Endothelial cell of umbilical vein (primary cell): ENCODE measurements around the gene SEPTIN14. TPM values are rescaled to one million over a fixed set of nuclear protein-coding genes. Genes with fewer than 3 reads are reported as not detected.

Experiments used
- BruUV-seq: library from RNA; stranded (reverse); fragments of 400-500 nt; replicated peaks from 2 replicates; lab custom pipeline; 2021; lab: Mats Ljungman, UMichigan
- CTCF ChIA-PET: fragments of 300-600, 350-600 bp; sonication (Branson Sonifier 250); formaldehyde crosslinking; loops from one replicate; lab custom pipeline; 2021; ENCODE audit warnings: antibody characterized with exemption, inconsistent platforms; lab: Charles Lee
- POLR2A ChIA-PET: fragments of 300-600, 350-600 bp; sonication (Branson Sonifier 250); formaldehyde crosslinking; loops from one replicate; lab custom pipeline; 2021; ENCODE audit warnings: antibody characterized with exemption, inconsistent platforms; lab: Charles Lee
- DNase-seq: peaks from one replicate; pipeline ENCODE4 v3.0.0-alpha.2; 2011; ENCODE audit warnings: low read depth, low spot score
- FAIRE-seq: peaks from 2 replicates; lab custom pipeline; 2011; peaks lifted over from hg19 to GRCh38; lab: Jason Lieb, UNC
- H2AFZ ChIP-seq: 2 replicates; pipeline ENCODE4 v1.6.0; 2012; ENCODE audit warnings: low read depth, low read length, control low read depth, inconsistent platforms
- H3K27ac ChIP-seq: 2 replicates; pipeline ENCODE4 v1.5.1; 2011; ENCODE audit warnings: low read depth, mild to moderate bottlenecking, control low read depth, low read length, moderate library complexity; ENCODE audit not compliant: insufficient read depth
- H3K27me3 ChIP-seq, 2 experiments: 2 replicates each; pipeline versions ENCODE4 v1.6.0 to v1.6.1; 2011; ENCODE audit warnings: low read length in 2 of 2, mixed read lengths in 1 of 2; ENCODE audit not compliant: control insufficient read depth in 2 of 2, insufficient read depth in 2 of 2
- H3K36me3 ChIP-seq, 2 experiments: 2 replicates in 1 of 2; 3 replicates in 1 of 2; pipeline ENCODE4 v1.5.1; 2011; ENCODE audit warnings: low read length in 2 of 2, mild to moderate bottlenecking in 1 of 2, moderate library complexity in 1 of 2; ENCODE audit not compliant: control insufficient read depth in 2 of 2, insufficient read depth in 2 of 2; ENCODE audit errors: extremely low read depth in 1 of 2
- H3K4me1 ChIP-seq: 3 replicates; pipeline ENCODE4 v1.5.1; 2011; ENCODE audit warnings: mild to moderate bottlenecking, low read length; ENCODE audit not compliant: control insufficient read depth, insufficient read depth; ENCODE audit errors: extremely low read depth
- H3K4me2 ChIP-seq: 2 replicates; pipeline ENCODE4 v1.6.1; 2011; ENCODE audit warnings: low read length, control low read depth, mixed read lengths; ENCODE audit not compliant: insufficient read depth
- H3K4me3 ChIP-seq, 3 experiments: fragments of 200-600 bp in 1 of 3; sonication (generic), shearing (Covaris generic) in 1 of 3; replicated peaks in 1 of 3; 2 replicates each; pipeline ENCODE4 v1.5.1; 2011 to 2016; ENCODE audit warnings: control low read depth in 3 of 3, low read length in 3 of 3, mild to moderate bottlenecking in 2 of 3, inconsistent platforms in 1 of 3, low read depth in 1 of 3, moderate library complexity in 1 of 3; ENCODE audit not compliant: insufficient read depth in 1 of 3
- H3K79me2 ChIP-seq: 2 replicates; pipeline ENCODE4 v1.6.0; 2012; ENCODE audit warnings: low read length, inconsistent platforms; ENCODE audit not compliant: control insufficient read depth, insufficient read depth
- H3K9ac ChIP-seq: replicated peaks from 2 replicates; pipeline ENCODE3; 2011; ENCODE audit warnings: low read length, control low read depth; ENCODE audit not compliant: insufficient read depth; ENCODE audit errors: extremely low read depth
- H3K9me1 ChIP-seq: replicated peaks from 3 replicates; pipeline ENCODE4 v1.6.0; 2011; ENCODE audit warnings: mild to moderate bottlenecking, low read length; ENCODE audit not compliant: control insufficient read depth, insufficient read depth; ENCODE audit errors: extremely low read depth
- H3K9me3 ChIP-seq: replicated peaks from 2 replicates; pipeline ENCODE4 v1.5.1; 2012; ENCODE audit warnings: low read length, inconsistent platforms; ENCODE audit not compliant: control insufficient read depth, insufficient read depth
- H4K20me1 ChIP-seq: replicated peaks from 2 replicates; pipeline ENCODE3; 2011; ENCODE audit warnings: mild to moderate bottlenecking, low read length; ENCODE audit not compliant: control insufficient read depth, insufficient read depth; ENCODE audit errors: extremely low read depth
- CTCF ChIP-seq, 2 donors: IDR thresholded peaks; 1 replicate in 1 of 2; 2 replicates in 1 of 2; pipeline ENCODE4 v1.5.1; 2011; ENCODE audit warnings: low read length in 2 of 2, mild to moderate bottlenecking in 2 of 2, moderate library complexity in 2 of 2, control low read depth in 1 of 2, inconsistent platforms in 1 of 2, low read depth in 1 of 2; ENCODE audit not compliant: insufficient read depth in 1 of 2; ENCODE audit errors: extremely low read depth in 1 of 2
- EZH2 ChIP-seq: IDR thresholded peaks from 2 replicates; pipeline ENCODE4 v1.6.1; 2012; ENCODE audit warnings: borderline replicate concordance, low read depth, mild to moderate bottlenecking, moderate library complexity, low read length, inconsistent platforms; ENCODE audit not compliant: severe bottlenecking
- FOS ChIP-seq: IDR thresholded peaks from 2 replicates; pipeline ENCODE4 v1.6.1; 2011; ENCODE audit warnings: mild to moderate bottlenecking, low read length, moderate library complexity, borderline replicate concordance; ENCODE audit not compliant: insufficient read depth
- GATA2 ChIP-seq: IDR thresholded peaks from 2 replicates; pipeline ENCODE4 v1.7.0; 2011; ENCODE audit warnings: low read depth, mild to moderate bottlenecking, moderate library complexity, mixed read lengths, low read length; ENCODE audit not compliant: insufficient read length, insufficient read depth
- JUN ChIP-seq: IDR thresholded peaks from 2 replicates; pipeline ENCODE4 v1.6.1; 2011; ENCODE audit warnings: borderline replicate concordance, low read depth; ENCODE audit not compliant: insufficient read length, insufficient read depth
- MYC ChIP-seq: IDR thresholded peaks from one replicate; pipeline ENCODE4 v1.6.1; 2011; ENCODE audit warnings: mild to moderate bottlenecking, low read depth, low read length
- POLR2A ChIP-seq: IDR thresholded peaks from 2 replicates; pipeline ENCODE4 v1.6.1; 2012; ENCODE audit warnings: low read depth, mild to moderate bottlenecking, control low read depth, low read length
- dilution Hi-C: fragments of 300-500 bp; cut with MboI; formaldehyde crosslinking; loops from one replicate; pipeline ENCODE4 v1.15.0; 2019; ENCODE audit warnings: low sequenced_read_pairs; ENCODE audit not compliant: extremely low pct_ligation_motif_present
- intact Hi-C: fragments of 100-400 bp; cut with micrococcal nuclease; formaldehyde crosslinking; loops from one replicate; pipeline ENCODE4 v1.10.0; 2022
- polyA plus RNA-seq, 4 experiments: library from polyadenylated mRNA; depleted of rRNA in 3 of 4; stranded (reverse) in 3 of 4; unstranded in 1 of 4; fragments of >200 nt; gene quantifications; 2 replicates each; pipeline versions ENCODE4 v1.2.1 to v1.2.3, GENCODE V29; 2011 to 2012; ENCODE audit warnings: missing spikeins in 1 of 4
- total RNA-seq: library from RNA; stranded (reverse); gene quantifications from 2 replicates; pipeline ENCODE4 v1.2.3, GENCODE V29; 2021

The SEPTIN14 gene
- total and polyA plus RNA-seq, 2 donors (not counting 3 experiments of a cell fraction or from before 2014, with no cell fraction given), result not detected

DNA sequence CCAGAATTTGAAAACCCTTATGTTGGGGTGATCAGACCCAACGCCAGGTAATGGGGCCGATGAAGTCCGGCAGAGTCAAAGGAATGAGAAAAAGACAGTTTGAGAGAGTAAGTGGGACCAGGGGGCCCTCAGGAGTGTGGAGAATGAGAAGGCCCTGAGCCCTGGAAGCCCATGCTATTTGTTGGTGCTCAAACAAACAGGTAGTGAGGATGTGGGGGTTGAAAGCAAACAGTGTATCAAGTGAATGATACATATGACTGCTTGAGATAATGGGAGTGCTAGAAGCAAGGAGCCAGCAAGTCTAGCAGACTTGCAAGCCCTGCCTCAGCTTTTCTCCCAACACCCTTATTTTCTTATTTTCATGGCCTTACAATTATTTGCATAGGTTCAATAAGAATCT lies 11.2 kb upstream of the SEPTIN14 start:
- Histone ChIP-seq H3K9me3 (no peaks in the 10 kb centered on the region), H2AFZ (no peak overlapping the region), H3K9me1 (no peaks in the 10 kb centered on the region), H3K4me3 (no peak overlapping the region), H3K27ac (no peak overlapping the region), H3K9ac (no peak overlapping the region), H3K4me1 (no peaks in the 10 kb centered on the region), H3K27me3 (no peaks in the 10 kb centered on the region), H3K36me3 (no peaks in the 10 kb centered on the region), H3K4me2 (no peak overlapping the region), H3K79me2 (no peaks in the 10 kb centered on the region), H4K20me1 (no peaks in the 10 kb centered on the region)
- BruUV-seq, result no TSS peak
- dilution Hi-C loops, result no loop called here
- POLR2A ChIA-PET, result no interaction called here
- FAIRE-seq (no peak), DNase-seq (no peak)
- intact Hi-C loops, result no loop called here
- CTCF ChIA-PET, result no interaction called here
- TF ChIP-seq GATA2, result no peak
- no peak for TF ChIP-seq POLR2A
- TF ChIP-seq EZH2, result no peak
- no peak for TF ChIP-seq CTCF (IDR thresholded peaks at IDR 0.05; ENCODE audit: extremely low read depth in 1 of 2, insufficient read depth in 1 of 2, low read depth in 1 of 2, low read length in 2 of 2)
- no peak for TF ChIP-seq JUN
- TF ChIP-seq MYC, result no peak
- no peak for TF ChIP-seq FOS
